WI38 (cell line): ENCODE measurements around the gene MC2R.

Experiments
- H3K4me3 ChIP-seq: 2 replicates; pipeline ENCODE4 v1.5.1; 2011; ENCODE audit warnings: low read depth, mild to moderate bottlenecking, control low read depth, low read length
- TF ChIP-seq, protein P1 (sequence below): IDR thresholded peaks from 2 replicates; pipeline ENCODE4 v1.5.1; 2012; ENCODE audit warnings: low read depth, mild to moderate bottlenecking, control low read depth, low read length

Gene MC2R

DNA sequence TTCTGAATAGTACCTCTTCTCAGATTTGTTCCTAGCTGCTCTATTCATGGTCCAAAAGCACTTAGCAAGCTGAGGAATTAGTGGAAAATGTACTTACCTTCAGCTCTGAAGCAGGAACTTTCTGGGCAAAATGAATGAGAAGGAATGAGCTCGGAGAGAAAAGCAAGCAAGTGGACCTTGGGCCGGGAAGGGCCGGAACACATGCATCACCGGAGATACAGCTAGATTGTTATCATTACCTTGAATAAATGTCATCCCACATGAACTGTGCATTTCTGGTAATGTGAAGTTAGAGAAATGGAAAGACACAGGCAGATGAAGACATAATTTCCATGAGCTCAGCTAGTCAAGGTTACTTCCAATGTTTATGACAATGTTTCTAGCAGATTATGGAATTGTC lies at the start of gene MC2R:
Gene MC2R (minus strand): TSS at position 146 of the 400 bp plus-strand sequence. CDS start 30,018 bp downstream, outside the sequence.
- no peak within 1 kb of the TSS for H3K4me3 ChIP-seq
- TF ChIP-seq, protein P1, sequence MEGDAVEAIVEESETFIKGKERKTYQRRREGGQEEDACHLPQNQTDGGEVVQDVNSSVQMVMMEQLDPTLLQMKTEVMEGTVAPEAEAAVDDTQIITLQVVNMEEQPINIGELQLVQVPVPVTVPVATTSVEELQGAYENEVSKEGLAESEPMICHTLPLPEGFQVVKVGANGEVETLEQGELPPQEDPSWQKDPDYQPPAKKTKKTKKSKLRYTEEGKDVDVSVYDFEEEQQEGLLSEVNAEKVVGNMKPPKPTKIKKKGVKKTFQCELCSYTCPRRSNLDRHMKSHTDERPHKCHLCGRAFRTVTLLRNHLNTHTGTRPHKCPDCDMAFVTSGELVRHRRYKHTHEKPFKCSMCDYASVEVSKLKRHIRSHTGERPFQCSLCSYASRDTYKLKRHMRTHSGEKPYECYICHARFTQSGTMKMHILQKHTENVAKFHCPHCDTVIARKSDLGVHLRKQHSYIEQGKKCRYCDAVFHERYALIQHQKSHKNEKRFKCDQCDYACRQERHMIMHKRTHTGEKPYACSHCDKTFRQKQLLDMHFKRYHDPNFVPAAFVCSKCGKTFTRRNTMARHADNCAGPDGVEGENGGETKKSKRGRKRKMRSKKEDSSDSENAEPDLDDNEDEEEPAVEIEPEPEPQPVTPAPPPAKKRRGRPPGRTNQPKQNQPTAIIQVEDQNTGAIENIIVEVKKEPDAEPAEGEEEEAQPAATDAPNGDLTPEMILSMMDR: no peak

DNA sequence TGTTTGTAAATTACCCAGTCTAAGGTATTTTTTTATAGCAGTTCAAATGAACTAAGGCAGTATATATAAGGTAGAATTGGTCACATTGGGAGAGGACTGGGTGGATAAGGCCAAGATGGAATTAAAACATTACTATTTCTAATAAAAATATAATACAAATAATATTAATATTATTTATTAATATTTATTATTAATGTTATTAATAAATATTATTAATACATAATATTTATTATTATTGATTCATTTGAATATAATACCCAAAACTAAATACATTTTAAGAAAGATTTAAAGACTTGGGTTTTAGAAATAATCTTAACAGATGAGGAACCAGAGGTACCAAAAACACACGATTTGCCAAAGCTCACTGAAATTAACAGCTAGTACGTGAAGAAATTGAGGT lies 30.5 kb upstream of the MC2R start:
- no peak overlapping the region for H3K4me3 ChIP-seq
- TF ChIP-seq, protein P1: no peak

DNA sequence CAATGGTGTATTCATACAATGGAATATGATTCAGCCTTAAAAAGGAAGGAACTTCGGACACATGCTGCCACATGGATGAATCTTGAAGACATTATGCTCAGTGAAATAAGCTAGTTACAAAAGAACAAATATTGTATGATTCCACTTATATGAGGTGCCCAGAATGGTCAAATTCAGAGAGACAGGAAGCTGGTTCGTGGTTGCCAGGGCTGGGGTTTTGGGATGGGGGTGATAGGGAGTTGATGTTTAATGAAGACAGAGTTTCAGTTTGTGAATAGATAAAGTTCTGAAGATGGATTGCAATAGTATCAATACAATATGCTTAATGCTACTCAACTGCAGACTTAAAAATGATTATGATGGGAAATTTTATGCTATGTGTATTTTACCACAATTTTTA lies 28.0 kb upstream of the MC2R start:
- TF ChIP-seq, protein P1: no peak
- H3K4me3 ChIP-seq: no peak overlapping the region

DNA sequence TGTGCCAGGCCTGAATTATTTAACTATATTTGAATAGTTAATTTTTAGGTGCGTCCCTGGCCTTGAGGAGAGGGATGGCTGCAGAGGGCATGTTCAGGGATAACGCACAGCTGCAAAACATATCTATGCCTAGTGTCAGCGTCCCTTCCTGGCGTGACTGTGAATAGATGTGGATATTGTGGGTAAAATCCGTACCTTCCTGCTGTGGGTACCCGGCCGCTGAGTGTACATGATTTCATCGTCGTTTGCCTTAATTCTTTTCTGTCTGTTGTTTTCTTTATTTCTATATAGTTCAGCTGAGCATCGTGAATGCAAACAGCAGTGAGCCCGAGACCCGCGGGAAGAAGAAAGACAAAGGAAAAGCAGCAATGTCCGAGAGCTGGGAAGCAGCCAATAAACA lies 25.0 kb upstream of the MC2R start:
- TF ChIP-seq, protein P1: no peak
- no peak overlapping the region for H3K4me3 ChIP-seq

DNA sequence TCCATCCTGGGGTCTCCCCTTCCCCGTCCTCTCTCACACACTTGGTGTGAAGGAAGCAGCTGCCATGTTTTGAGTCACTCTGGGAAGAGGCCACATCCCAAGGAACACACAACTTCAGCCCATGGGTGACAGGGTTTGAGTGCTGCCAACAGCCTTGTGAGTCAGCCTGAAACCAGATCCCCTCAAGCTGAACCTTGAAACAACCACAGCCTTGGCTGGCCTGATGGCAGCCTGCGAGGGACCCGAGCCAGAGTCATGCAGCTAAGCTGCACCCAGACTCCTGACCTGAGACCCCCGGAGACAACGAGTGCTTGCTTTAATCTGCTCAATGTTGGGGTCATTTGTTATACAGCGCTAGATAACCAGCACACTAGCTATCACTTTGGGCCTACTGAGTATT lies 19.3 kb upstream of the MC2R start:
- no peak overlapping the region for H3K4me3 ChIP-seq
- TF ChIP-seq, protein P1: no peak

DNA sequence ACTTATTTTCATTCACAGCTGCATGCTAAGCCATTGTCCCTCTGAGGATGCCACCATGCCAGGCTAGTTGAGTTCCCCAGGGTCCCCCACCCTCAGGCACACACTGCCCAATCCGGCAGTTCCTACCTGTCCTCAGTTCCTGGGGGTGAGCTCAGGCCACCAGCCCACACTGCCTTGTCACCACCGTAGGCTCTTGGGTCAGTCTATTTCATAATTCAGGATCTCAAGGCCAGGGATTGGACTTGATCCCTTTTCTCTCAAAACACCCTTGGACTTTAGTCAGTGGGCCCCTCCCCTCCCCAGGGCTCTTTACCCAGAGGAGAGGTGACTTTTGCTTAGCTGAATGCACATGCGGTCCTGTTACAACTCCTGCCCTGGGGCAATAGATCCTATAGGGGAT lies 18.7 kb upstream of the MC2R start:
- TF ChIP-seq, protein P1: no peak
- H3K4me3 ChIP-seq: no peak overlapping the region

DNA sequence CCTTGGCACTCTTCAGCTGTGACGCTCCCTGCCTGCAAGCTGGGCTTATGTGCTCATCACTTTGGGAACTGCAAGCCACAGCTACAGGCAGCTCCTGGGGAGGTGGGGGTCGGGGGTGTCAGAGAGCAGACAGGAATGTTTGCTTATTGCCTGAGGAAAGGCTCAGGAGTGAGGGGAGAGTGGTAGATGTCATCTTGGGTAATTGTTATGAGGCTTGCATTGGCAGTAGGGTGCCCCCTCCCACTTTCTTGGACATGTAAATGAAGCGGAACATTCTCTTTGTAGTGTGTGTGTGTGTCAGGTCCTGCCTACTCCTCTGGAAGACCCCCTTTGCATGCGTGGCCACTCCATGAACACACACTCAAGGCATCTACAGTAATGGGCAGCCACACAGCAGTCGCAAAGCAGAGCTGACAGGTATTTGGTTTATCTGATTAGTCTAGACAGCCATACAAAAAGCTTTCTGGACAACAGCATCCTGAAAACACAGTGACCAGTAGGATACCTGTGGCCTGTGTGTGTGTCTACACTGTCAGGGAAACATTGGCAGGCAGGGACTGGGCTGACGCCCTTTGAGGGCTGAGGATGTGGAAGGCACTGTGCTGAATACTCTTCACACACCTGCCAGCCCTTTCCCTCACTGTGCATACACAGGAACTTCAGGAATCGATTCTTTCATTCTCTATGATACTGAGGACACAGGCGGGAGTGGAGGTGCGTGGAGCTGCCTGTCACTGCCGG lies 17.1 kb upstream of the MC2R start:
- H3K4me3 ChIP-seq: no peak overlapping the region
- TF ChIP-seq, protein P1: no peak
